H9 (cell line): ENCODE results near the gene DPM3. TPM values are rescaled to one million over a fixed set of nuclear protein-coding genes. Genes with fewer than 3 reads are reported as not detected.

Source experiments
- DNase-seq: peaks from one replicate; pipeline ENCODE4 v3.0.0-alpha.2; 2017
- H2AFZ ChIP-seq: one replicate; pipeline ENCODE4 v1.6.1; 2013; ENCODE audit warnings: mild to moderate bottlenecking, low read length, control low read depth, moderate library complexity
- H2AK5ac ChIP-seq: 2 replicates; pipeline ENCODE4 v1.6.1; 2013; ENCODE audit warnings: low read length, control low read depth, mixed read lengths; ENCODE audit not compliant: insufficient read length
- H2BK120ac ChIP-seq: one replicate; pipeline ENCODE4 v1.6.1; 2013; ENCODE audit warnings: low read depth, mild to moderate bottlenecking, low read length, control low read depth, inconsistent platforms; ENCODE audit not compliant: poor library complexity, severe bottlenecking
- H2BK12ac ChIP-seq: 2 replicates; pipeline ENCODE4 v1.6.1; 2013; ENCODE audit warnings: low read length, control low read depth, mixed read lengths, low read depth; ENCODE audit not compliant: insufficient read length
- H2BK15ac ChIP-seq: 2 replicates; pipeline ENCODE4 v1.6.1; 2013; ENCODE audit warnings: low read depth, low read length, control low read depth
- H2BK20ac ChIP-seq: one replicate; pipeline ENCODE4 v1.6.1; 2013; ENCODE audit warnings: low read depth, mild to moderate bottlenecking, low read length, control low read depth, inconsistent platforms; ENCODE audit not compliant: poor library complexity, severe bottlenecking
- H2BK5ac ChIP-seq: 2 replicates; pipeline ENCODE4 v1.6.1; 2013; ENCODE audit warnings: low read length, control low read depth, mixed read lengths; ENCODE audit not compliant: insufficient read length
- H3K14ac ChIP-seq: 2 replicates; pipeline ENCODE4 v1.6.1; 2013; ENCODE audit warnings: low read length, control low read depth; ENCODE audit not compliant: insufficient read depth
- H3K18ac ChIP-seq: 2 replicates; pipeline ENCODE4 v1.6.1; 2013; ENCODE audit warnings: low read depth, mild to moderate bottlenecking, mixed read lengths, low read length, control low read depth; ENCODE audit not compliant: insufficient read length
- H3K23ac ChIP-seq: 2 replicates; pipeline ENCODE4 v1.6.1; 2013; ENCODE audit warnings: low read length, control low read depth, mixed read lengths, low read depth; ENCODE audit not compliant: insufficient read length
- H3K23me2 ChIP-seq: 2 replicates; pipeline ENCODE4 v1.6.1; 2013; ENCODE audit warnings: low read depth, mild to moderate bottlenecking, mixed read lengths, low read length, control low read depth; ENCODE audit not compliant: insufficient read length, poor library complexity, severe bottlenecking
- H3K27ac ChIP-seq: 2 replicates; pipeline ENCODE4 v1.5.1; 2013; ENCODE audit warnings: low read length, control low read depth, mixed read lengths, low read depth; ENCODE audit not compliant: insufficient read length
- H3K27me3 ChIP-seq: 2 replicates; pipeline ENCODE4 v1.6.1; 2013; ENCODE audit warnings: low read length, control low read depth, inconsistent platforms; ENCODE audit not compliant: insufficient read depth
- H3K4ac ChIP-seq: 2 replicates; pipeline ENCODE4 v1.6.1; 2013; ENCODE audit warnings: low read depth, mild to moderate bottlenecking, control low read depth, inconsistent platforms, low read length, moderate library complexity
- H3K4me1 ChIP-seq: 2 replicates; pipeline ENCODE4 v1.6.1; 2013; ENCODE audit warnings: low read length, control low read depth, inconsistent platforms; ENCODE audit not compliant: insufficient read depth
- H3K4me2 ChIP-seq: 2 replicates; pipeline ENCODE4 v1.6.1; 2013; ENCODE audit warnings: low read length, control low read depth, mixed read lengths; ENCODE audit not compliant: insufficient read length, insufficient read depth
- H3K56ac ChIP-seq: 2 replicates; pipeline ENCODE4 v1.6.1; 2013; ENCODE audit warnings: low read depth, mild to moderate bottlenecking, mixed read lengths, low read length, control low read depth; ENCODE audit not compliant: insufficient read length
- H3K79me1 ChIP-seq: 2 replicates; pipeline ENCODE4 v1.6.1; 2013; ENCODE audit warnings: low read depth, mild to moderate bottlenecking, moderate library complexity, low read length, control low read depth, inconsistent platforms; ENCODE audit not compliant: insufficient read depth, poor library complexity, severe bottlenecking
- H3K79me2 ChIP-seq: 2 replicates; pipeline ENCODE4 v1.6.1; 2013; ENCODE audit warnings: low read length, control low read depth, inconsistent platforms; ENCODE audit not compliant: insufficient read depth
- H3K9ac ChIP-seq: 2 replicates; pipeline ENCODE4 v1.6.1; 2013; ENCODE audit warnings: low read length, control low read depth, mixed read lengths; ENCODE audit not compliant: insufficient read length; ENCODE audit errors: extremely low read depth
- H3K9me3 ChIP-seq: one replicate; pipeline ENCODE4 v1.6.1; 2013; ENCODE audit warnings: low read depth, low read length, inconsistent platforms; ENCODE audit not compliant: control insufficient read depth
- H3T11ph ChIP-seq: one replicate; pipeline ENCODE4 v1.6.1; 2013; ENCODE audit warnings: mild to moderate bottlenecking, low read length, control low read depth, inconsistent platforms
- H4K20me1 ChIP-seq: one replicate; pipeline ENCODE4 v1.6.1; 2013; ENCODE audit not compliant: control insufficient read depth, insufficient read length, insufficient read depth
- H4K5ac ChIP-seq: 2 replicates; pipeline ENCODE4 v1.6.1; 2013; ENCODE audit warnings: low read depth, mild to moderate bottlenecking, mixed read lengths, low read length, control low read depth; ENCODE audit not compliant: insufficient read length
- H4K8ac ChIP-seq: replicated peaks from 2 replicates; pipeline ENCODE4 v1.6.1; 2013; ENCODE audit warnings: low read length, control low read depth, mixed read lengths, low read depth; ENCODE audit not compliant: insufficient read length
- H4K91ac ChIP-seq: 2 replicates; pipeline ENCODE4 v1.6.1; 2013; ENCODE audit warnings: low read depth, mild to moderate bottlenecking, moderate library complexity, mixed read lengths, low read length, control low read depth; ENCODE audit not compliant: insufficient read length
- H3K27ac Mint-ChIP-seq, 3 experiments: 2 replicates in 2 of 3; 3 replicates in 1 of 3; pipeline ENCODE4 v1.8.0; 2020 to 2021; ENCODE audit warnings: mixed read lengths in 3 of 3, mild to moderate bottlenecking in 1 of 3, moderate library complexity in 1 of 3
- H3K27me3 Mint-ChIP-seq: 2 replicates; pipeline ENCODE4 v1.8.0; 2021; ENCODE audit warnings: low read depth, mild to moderate bottlenecking, moderate library complexity, mixed read lengths
- H3K36me3 Mint-ChIP-seq, 3 experiments: 2 replicates in 2 of 3; 3 replicates in 1 of 3; pipeline ENCODE4 v1.8.0; 2020 to 2021; ENCODE audit warnings: low read depth in 3 of 3, mixed read lengths in 3 of 3; ENCODE audit not compliant: insufficient read depth in 1 of 3
- H3K4me1 Mint-ChIP-seq, 2 experiments: 2 replicates each; pipeline ENCODE4 v1.8.0; 2020; ENCODE audit warnings: mixed read lengths in 2 of 2
- H3K4me3 Mint-ChIP-seq, 2 experiments: 2 replicates in 1 of 2; 3 replicates in 1 of 2; pipeline ENCODE4 v1.8.0; 2020 to 2021; ENCODE audit warnings: mild to moderate bottlenecking in 2 of 2, mixed read lengths in 2 of 2, moderate library complexity in 1 of 2
- H3K9me3 Mint-ChIP-seq, 2 experiments: 2 replicates in 1 of 2; 3 replicates in 1 of 2; pipeline ENCODE4 v1.8.0; 2020; ENCODE audit warnings: mild to moderate bottlenecking in 2 of 2, mixed read lengths in 2 of 2, moderate library complexity in 1 of 2
- WGBS: extraction: QIAGEN DNeasy Blood & Tissue Kit; methylation state at CpG from one replicate; pipeline ENCODE4 v1.1.7; 2013; ENCODE audit warnings: missing lambda C conversion rate, low lambda C conversion rate, mixed read lengths; ENCODE audit not compliant: insufficient read length; ENCODE audit errors: extremely low coverage; 5-methylcytosine and 5-hydroxymethylcytosine counted together
- total RNA-seq: library from RNA; stranded (reverse); gene quantifications from 2 replicates; pipeline ENCODE4 v1.2.1, GENCODE V29; 2021
- TF ChIP-seq, protein P1 (sequence below): fragments of 200-600 bp; sonication (generic); conservative IDR thresholded peaks from 3 replicates; pipeline ENCODE4 v1.8.0; 2021; ENCODE audit warnings: antibody characterized with exemption, mild to moderate bottlenecking

Gene DPM3
- total RNA-seq, 1 experiment from 2014 or later: 48.5 TPM

DNA sequence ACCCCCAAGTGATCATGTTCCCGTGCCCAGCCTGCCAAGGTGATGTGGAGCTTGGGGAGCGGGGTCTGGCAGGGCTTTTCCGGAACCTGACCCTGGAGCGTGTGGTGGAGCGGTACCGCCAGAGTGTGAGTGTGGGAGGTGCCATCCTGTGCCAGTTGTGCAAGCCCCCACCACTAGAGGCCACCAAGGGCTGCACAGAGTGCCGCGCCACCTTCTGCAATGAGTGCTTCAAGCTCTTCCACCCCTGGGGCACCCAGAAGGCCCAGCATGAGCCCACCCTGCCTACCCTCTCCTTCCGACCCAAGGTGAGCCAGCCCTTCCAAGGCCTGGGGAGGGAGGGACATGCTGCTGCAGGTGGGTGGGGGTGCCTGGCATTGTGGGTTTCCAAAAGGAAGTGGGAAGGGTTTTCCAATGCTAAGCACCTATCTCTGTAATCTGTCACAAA is 35.6 kb upstream of the DPM3 start:
- no peak overlapping the region for H3K4ac ChIP-seq
- no peaks in the 10 kb centered on the region; the same call in 1 of the 2 replicates for H3K79me2 ChIP-seq
- no peak overlapping the region for H2AK5ac ChIP-seq
- no peaks in the 10 kb centered on the region for H3K79me1 ChIP-seq
- H4K5ac ChIP-seq: no peak overlapping the region
- no peaks in the 10 kb centered on the region for H3K9me3 ChIP-seq
- H4K8ac ChIP-seq: no peak overlapping the region
- no peak overlapping the region for H2BK12ac ChIP-seq
- no CpG with 5 or more reads among the region's 9 CpGs for WGBS
- H2BK15ac ChIP-seq: no peak overlapping the region
- no peak overlapping the region for H3T11ph ChIP-seq
- H3K27ac ChIP-seq: no peak overlapping the region
- no peak overlapping the region for H3K56ac ChIP-seq
- H4K91ac ChIP-seq: no peak overlapping the region
- Mint-ChIP-seq H3K36me3 (peaks cover 29 to 50% (median 40%) of the 10 kb centered on the region in 3 experiments), H3K9me3 (no peaks in the 10 kb centered on the region), H3K27me3 (no peaks in the 10 kb centered on the region; the same call in none of the 2 replicates), H3K27ac (no peak overlapping the region), H3K4me1 (peaks cover 23 to 37% of the 10 kb centered on the region in 2 experiments), H3K4me3 (peak overlapping the region in 1 of 2 experiments; percentile 92; a peak in 3 of 5 replicates)
- no peak overlapping the region for H2AFZ ChIP-seq
- peak; percentile 34 for DNase-seq
- no peak overlapping the region for H3K23ac ChIP-seq
- no peaks in the 10 kb centered on the region for H4K20me1 ChIP-seq
- H3K4me1 ChIP-seq: no peaks in the 10 kb centered on the region
- no peaks in the 10 kb centered on the region for H3K27me3 ChIP-seq
- no peak overlapping the region for H2BK20ac ChIP-seq
- no peak overlapping the region for H3K9ac ChIP-seq
- H2BK5ac ChIP-seq: no peak overlapping the region
- TF ChIP-seq, protein P1, sequence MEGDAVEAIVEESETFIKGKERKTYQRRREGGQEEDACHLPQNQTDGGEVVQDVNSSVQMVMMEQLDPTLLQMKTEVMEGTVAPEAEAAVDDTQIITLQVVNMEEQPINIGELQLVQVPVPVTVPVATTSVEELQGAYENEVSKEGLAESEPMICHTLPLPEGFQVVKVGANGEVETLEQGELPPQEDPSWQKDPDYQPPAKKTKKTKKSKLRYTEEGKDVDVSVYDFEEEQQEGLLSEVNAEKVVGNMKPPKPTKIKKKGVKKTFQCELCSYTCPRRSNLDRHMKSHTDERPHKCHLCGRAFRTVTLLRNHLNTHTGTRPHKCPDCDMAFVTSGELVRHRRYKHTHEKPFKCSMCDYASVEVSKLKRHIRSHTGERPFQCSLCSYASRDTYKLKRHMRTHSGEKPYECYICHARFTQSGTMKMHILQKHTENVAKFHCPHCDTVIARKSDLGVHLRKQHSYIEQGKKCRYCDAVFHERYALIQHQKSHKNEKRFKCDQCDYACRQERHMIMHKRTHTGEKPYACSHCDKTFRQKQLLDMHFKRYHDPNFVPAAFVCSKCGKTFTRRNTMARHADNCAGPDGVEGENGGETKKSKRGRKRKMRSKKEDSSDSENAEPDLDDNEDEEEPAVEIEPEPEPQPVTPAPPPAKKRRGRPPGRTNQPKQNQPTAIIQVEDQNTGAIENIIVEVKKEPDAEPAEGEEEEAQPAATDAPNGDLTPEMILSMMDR: no peak; the same call in 2 of the 3 replicates
- H3K23me2 ChIP-seq: peaks cover 18% of the 10 kb centered on the region
- no peak overlapping the region for H3K4me2 ChIP-seq
- no peak overlapping the region for H3K18ac ChIP-seq
- H2BK120ac ChIP-seq: no peak overlapping the region
- no peak overlapping the region for H3K14ac ChIP-seq
